Nephron progenitor cell (in vitro differentiated cells): ENCODE data around the gene MAPK8IP3.

Experiments
- DNase-seq: peaks from one replicate; pipeline ENCODE4 v3.0.0; 2021
- H3K27ac Mint-ChIP-seq: 2 replicates; pipeline ENCODE4 v1.8.0; 2021; ENCODE audit warnings: mild to moderate bottlenecking, moderate library complexity, mixed read lengths
- H3K27me3 Mint-ChIP-seq: 2 replicates; pipeline ENCODE4 v1.8.0; 2021; ENCODE audit warnings: mild to moderate bottlenecking, low read depth, mixed read lengths; ENCODE audit not compliant: poor library complexity
- H3K36me3 Mint-ChIP-seq: 2 replicates; pipeline ENCODE4 v1.8.0; 2021; ENCODE audit warnings: low read depth, mixed read lengths
- H3K4me1 Mint-ChIP-seq: 2 replicates; pipeline ENCODE4 v1.8.0; 2021; ENCODE audit warnings: mixed read lengths
- H3K4me3 Mint-ChIP-seq: 2 replicates; pipeline ENCODE4 v1.8.0; 2021; ENCODE audit warnings: mild to moderate bottlenecking, moderate library complexity, mixed read lengths
- H3K9me3 Mint-ChIP-seq: 2 replicates; pipeline ENCODE4 v1.8.0; 2021; ENCODE audit warnings: mild to moderate bottlenecking, moderate library complexity, mixed read lengths
- CTCF ChIP-seq: fragments of 200-600 bp; sonication (generic); IDR thresholded peaks from 2 replicates; pipeline ENCODE4 v1.5.0; 2021; ENCODE audit warnings: antibody characterized with exemption

MAPK8IP3 gene, protein sequence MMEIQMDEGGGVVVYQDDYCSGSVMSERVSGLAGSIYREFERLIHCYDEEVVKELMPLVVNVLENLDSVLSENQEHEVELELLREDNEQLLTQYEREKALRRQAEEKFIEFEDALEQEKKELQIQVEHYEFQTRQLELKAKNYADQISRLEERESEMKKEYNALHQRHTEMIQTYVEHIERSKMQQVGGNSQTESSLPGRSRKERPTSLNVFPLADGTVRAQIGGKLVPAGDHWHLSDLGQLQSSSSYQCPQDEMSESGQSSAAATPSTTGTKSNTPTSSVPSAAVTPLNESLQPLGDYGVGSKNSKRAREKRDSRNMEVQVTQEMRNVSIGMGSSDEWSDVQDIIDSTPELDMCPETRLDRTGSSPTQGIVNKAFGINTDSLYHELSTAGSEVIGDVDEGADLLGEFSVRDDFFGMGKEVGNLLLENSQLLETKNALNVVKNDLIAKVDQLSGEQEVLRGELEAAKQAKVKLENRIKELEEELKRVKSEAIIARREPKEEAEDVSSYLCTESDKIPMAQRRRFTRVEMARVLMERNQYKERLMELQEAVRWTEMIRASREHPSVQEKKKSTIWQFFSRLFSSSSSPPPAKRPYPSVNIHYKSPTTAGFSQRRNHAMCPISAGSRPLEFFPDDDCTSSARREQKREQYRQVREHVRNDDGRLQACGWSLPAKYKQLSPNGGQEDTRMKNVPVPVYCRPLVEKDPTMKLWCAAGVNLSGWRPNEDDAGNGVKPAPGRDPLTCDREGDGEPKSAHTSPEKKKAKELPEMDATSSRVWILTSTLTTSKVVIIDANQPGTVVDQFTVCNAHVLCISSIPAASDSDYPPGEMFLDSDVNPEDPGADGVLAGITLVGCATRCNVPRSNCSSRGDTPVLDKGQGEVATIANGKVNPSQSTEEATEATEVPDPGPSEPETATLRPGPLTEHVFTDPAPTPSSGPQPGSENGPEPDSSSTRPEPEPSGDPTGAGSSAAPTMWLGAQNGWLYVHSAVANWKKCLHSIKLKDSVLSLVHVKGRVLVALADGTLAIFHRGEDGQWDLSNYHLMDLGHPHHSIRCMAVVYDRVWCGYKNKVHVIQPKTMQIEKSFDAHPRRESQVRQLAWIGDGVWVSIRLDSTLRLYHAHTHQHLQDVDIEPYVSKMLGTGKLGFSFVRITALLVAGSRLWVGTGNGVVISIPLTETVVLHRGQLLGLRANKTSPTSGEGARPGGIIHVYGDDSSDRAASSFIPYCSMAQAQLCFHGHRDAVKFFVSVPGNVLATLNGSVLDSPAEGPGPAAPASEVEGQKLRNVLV (N-terminal part only)

GRCh38 chr16:1705688-1706385 is at the start of gene MAPK8IP3:
Gene MAPK8IP3 (plus strand): TSS chr16:1706195. CDS start chr16:1706340, 145 bp downstream.
- peaks cover 39% of the 10 kb centered on the region for H3K4me1 Mint-ChIP-seq
- peak; percentile 71 for TF ChIP-seq CTCF
- H3K27me3 Mint-ChIP-seq: no peaks in the 10 kb centered on the region
- H3K4me3 Mint-ChIP-seq: peak within 1 kb of the TSS; percentile 96
- peak; percentile 98 for DNase-seq
- peak within 1 kb of the TSS; percentile 99 for H3K27ac Mint-ChIP-seq
- peaks cover 17% of the 10 kb centered on the region for H3K36me3 Mint-ChIP-seq
- no peaks in the 10 kb centered on the region for H3K9me3 Mint-ChIP-seq

GRCh38 chr16:1656808-1657617 is 49.0 kb upstream of the MAPK8IP3 start:
- TF ChIP-seq CTCF: no peak
- H3K36me3 Mint-ChIP-seq: peaks cover 37% of the 10 kb centered on the region
- peaks cover 6% of the 10 kb centered on the region for H3K27me3 Mint-ChIP-seq
- no peaks in the 10 kb centered on the region for H3K9me3 Mint-ChIP-seq
- H3K4me3 Mint-ChIP-seq: no peak overlapping the region
- DNase-seq: no peak
- no peak overlapping the region for H3K27ac Mint-ChIP-seq
- H3K4me1 Mint-ChIP-seq: no peaks in the 10 kb centered on the region

DNA sequence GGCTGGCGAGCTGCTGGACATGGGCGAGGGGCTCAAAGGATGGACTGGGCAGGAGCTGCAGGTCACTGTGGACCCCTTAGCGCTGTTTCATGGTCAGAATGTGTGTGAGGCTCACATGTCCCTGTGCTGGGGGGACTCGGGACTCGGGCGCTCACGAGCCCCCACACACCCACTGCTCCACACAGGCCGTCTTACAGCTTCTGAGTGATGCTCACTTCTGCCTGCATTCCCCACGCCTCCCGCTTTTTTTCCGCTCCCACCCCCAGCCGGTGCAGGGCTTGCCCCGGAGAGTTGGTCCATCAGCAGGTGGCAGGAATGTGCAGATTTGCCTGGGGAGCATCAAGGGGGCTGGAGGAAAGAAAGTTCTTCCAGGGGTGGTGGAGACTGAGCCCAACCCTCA is 48.2 kb upstream of the MAPK8IP3 start:
- Mint-ChIP-seq H3K4me3 (no peak overlapping the region), H3K9me3 (no peaks in the 10 kb centered on the region), H3K27me3 (peaks cover 6% of the 10 kb centered on the region), H3K36me3 (peaks cover 34% of the 10 kb centered on the region), H3K27ac (no peak overlapping the region), H3K4me1 (no peaks in the 10 kb centered on the region)
- DNase-seq: no peak
- no peak for TF ChIP-seq CTCF

- Mint-ChIP-seq H3K36me3 (peaks cover 35% of the 10 kb centered on the region), H3K4me3 (no peak overlapping the region), H3K27ac (no peak overlapping the region), H3K27me3 (peaks cover 6% of the 10 kb centered on the region), H3K4me1 (no peaks in the 10 kb centered on the region), H3K9me3 (no peaks in the 10 kb centered on the region)
- DNase-seq: no peak
- no peak for TF ChIP-seq CTCF
These were observed 47.0 kb upstream of the MAPK8IP3 start for GRCh38 chr16:1659031-1659430.

DNA sequence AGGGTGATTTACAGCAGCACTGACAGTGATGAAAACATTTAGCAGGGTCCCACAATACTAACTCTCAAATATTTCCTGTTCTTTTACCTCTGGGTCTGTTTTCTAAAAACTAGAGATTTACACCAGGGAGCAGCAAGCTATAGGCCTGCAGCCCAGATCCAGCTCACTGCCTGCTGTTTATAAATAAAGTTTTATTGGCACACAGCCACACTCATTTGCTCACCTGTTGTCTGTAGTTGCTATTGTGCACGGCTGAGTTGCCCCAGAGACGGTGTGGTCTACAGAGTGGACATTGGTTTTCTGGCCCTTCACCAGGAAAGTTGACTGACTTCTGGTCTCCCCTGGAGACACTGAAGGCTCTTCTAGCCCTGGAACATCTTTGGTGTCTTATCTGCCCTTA is 44.2 kb upstream of the MAPK8IP3 start:
- Mint-ChIP-seq H3K4me3 (no peak overlapping the region), H3K36me3 (peaks cover 30% of the 10 kb centered on the region), H3K27me3 (peaks cover 6% of the 10 kb centered on the region), H3K27ac (peak overlapping the region; percentile 90), H3K4me1 (no peaks in the 10 kb centered on the region), H3K9me3 (no peaks in the 10 kb centered on the region)
- no peak for TF ChIP-seq CTCF
- DNase-seq: no peak
